Stomach (tissue), 4 donors: ENCODE measurements around the gene RERE.

Source experiments
- EP300 ChIP-seq: sonication (generic); formaldehyde crosslinking; IDR thresholded peaks from one replicate; pipeline ENCODE4 v1.6.1; 2017; ENCODE audit warnings: antibody characterized with exemption
- POLR2A ChIP-seq, 4 donors: fragments of 450-650 bp; IDR thresholded peaks; one replicate each; pipeline ENCODE4 v1.6.1; 2016; ENCODE audit warnings: antibody characterized with exemption in 4 of 4, control low read depth in 2 of 4, mild to moderate bottlenecking in 1 of 4, moderate library complexity in 1 of 4
- POLR2AphosphoS5 ChIP-seq, 3 donors: sonication (generic); formaldehyde crosslinking; IDR thresholded peaks; one replicate each; pipeline ENCODE4 v1.6.1; 2016; ENCODE audit warnings: antibody characterized with exemption in 3 of 3
- TF ChIP-seq, protein P1 (sequence below), 7 experiments: fragments of 450-650 bp in 4 of 7; fragments of 200-600 bp in 3 of 7; sonication (generic) in 3 of 7; IDR thresholded peaks; one replicate each; pipeline ENCODE4 v1.5.1; 2016 to 2019; ENCODE audit warnings: antibody characterized with exemption in 7 of 7, control low read depth in 2 of 7, mild to moderate bottlenecking in 1 of 7

DNA sequence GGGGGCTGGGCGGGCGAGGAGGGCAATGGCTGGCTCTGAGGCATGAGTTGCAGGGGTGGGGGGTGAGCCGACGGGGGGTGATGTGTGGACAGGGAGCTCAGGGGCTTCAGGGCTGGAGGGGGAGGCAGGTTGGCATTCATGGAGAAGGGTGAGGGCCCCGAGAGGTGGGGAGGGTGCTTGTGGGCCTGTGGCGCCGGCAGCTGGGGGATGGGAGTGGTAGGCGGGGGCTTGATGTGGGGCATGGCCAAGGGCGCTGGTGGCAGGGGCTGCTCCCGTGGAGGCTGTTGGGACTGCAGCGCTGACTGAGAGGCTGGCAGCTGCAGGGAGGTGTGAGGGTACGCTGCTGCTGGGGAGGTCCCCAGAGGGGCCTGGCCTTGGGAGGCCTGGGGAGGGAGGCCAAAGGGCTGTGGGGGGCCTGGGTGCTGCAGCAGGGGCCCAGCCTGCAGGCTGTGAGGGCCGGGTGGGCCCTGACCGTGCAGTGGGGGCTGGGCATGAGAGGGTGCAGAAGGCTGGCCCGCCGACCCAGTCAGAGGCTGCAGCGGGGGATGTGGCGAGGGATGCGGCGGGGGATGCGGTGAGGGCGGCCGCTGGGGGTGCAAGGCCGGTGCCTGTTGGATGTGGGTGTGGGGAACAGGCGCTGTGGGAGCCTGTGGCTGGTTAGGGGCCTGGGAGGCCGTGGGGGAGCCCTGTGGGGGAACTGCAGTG lies 456.8 kb downstream of the RERE start:
- TF ChIP-seq POLR2A (IDR thresholded peaks at IDR 0.05) (no peak), POLR2AphosphoS5 (IDR thresholded peaks at IDR 0.05) (no peak), EP300 (no peak)
- TF ChIP-seq, protein P1, sequence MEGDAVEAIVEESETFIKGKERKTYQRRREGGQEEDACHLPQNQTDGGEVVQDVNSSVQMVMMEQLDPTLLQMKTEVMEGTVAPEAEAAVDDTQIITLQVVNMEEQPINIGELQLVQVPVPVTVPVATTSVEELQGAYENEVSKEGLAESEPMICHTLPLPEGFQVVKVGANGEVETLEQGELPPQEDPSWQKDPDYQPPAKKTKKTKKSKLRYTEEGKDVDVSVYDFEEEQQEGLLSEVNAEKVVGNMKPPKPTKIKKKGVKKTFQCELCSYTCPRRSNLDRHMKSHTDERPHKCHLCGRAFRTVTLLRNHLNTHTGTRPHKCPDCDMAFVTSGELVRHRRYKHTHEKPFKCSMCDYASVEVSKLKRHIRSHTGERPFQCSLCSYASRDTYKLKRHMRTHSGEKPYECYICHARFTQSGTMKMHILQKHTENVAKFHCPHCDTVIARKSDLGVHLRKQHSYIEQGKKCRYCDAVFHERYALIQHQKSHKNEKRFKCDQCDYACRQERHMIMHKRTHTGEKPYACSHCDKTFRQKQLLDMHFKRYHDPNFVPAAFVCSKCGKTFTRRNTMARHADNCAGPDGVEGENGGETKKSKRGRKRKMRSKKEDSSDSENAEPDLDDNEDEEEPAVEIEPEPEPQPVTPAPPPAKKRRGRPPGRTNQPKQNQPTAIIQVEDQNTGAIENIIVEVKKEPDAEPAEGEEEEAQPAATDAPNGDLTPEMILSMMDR (IDR thresholded peaks at IDR 0.05) = no peak
